GM18907 (cell line): ENCODE results near the gene TINAG.
"Not testable (repeated sequence)": the region's sequence is repeated elsewhere in the genome, so short reads cannot be mapped to it uniquely, and the experiment has no call there.

Experiments used
- ATAC-seq: cut with Tn5 transposase; IDR thresholded peaks from one replicate; pipeline ENCODE4 v1.9.1; 2021; ENCODE audit warnings: mild to moderate bottlenecking, moderate library complexity; ENCODE audit not compliant: unreplicated experiment

Gene TINAG

GRCh38 chr6:54307439-54307910, 766 bp upstream of the TINAG start:
- ATAC-seq, result peak; percentile 81

GRCh38 chr6:54308986-54309315, 710 bp downstream of the TINAG start:
- ATAC-seq, result no peak

- no peak for ATAC-seq
Measured at GRCh38 chr6:54310377-54311152, 2.3 kb downstream of the TINAG start.

- ATAC-seq, result no peak
Measured at GRCh38 chr6:54315656-54316055, 7.4 kb downstream of the TINAG start.

GRCh38 chr6:54320871-54321270, 12.6 kb downstream of the TINAG start:
- ATAC-seq, result no peak

GRCh38 chr6:54327631-54328030, 19.4 kb downstream of the TINAG start:
- no peak for ATAC-seq

- not testable (repeated sequence) for ATAC-seq
Measured at GRCh38 chr6:54331571-54331970, 23.3 kb downstream of the TINAG start.

- ATAC-seq, result no peak
Measured at GRCh38 chr6:54335871-54336270, 27.6 kb downstream of the TINAG start.

GRCh38 chr6:54353975-54354374, 45.7 kb downstream of the TINAG start:
- no peak for ATAC-seq

- ATAC-seq, result no peak
Measured at GRCh38 chr6:54354608-54355007, 46.4 kb downstream of the TINAG start.

- no peak for ATAC-seq
Measured at GRCh38 chr6:54357141-54357540, 48.9 kb downstream of the TINAG start.

- no peak for ATAC-seq
Measured at GRCh38 chr6:54361188-54361587, 52.9 kb downstream of the TINAG start.

GRCh38 chr6:54361734-54362133, 53.5 kb downstream of the TINAG start:
- no peak for ATAC-seq

- no peak for ATAC-seq
Measured at GRCh38 chr6:54366667-54367327, 58.6 kb downstream of the TINAG start.

GRCh38 chr6:54377776-54378175, 69.5 kb downstream of the TINAG start:
- no peak for ATAC-seq

- ATAC-seq, result no peak
Measured at GRCh38 chr6:54386295-54386694, 78.1 kb downstream of the TINAG start.

- ATAC-seq, result no peak
Measured at GRCh38 chr6:54390362-54390761, 82.1 kb downstream of the TINAG start.

GRCh38 chr6:54391577-54391976, 83.3 kb downstream of the TINAG start:
- ATAC-seq, result no peak

- peak; percentile 54 for ATAC-seq
Measured at GRCh38 chr6:54403096-54403495, 94.9 kb downstream of the TINAG start.

- no peak for ATAC-seq
Measured at GRCh38 chr6:54404791-54405190, 96.5 kb downstream of the TINAG start.

- ATAC-seq, result no peak
Measured at GRCh38 chr6:54411767-54412166, 103.5 kb downstream of the TINAG start.

- no peak for ATAC-seq
Measured at GRCh38 chr6:54415517-54415916, 107.3 kb downstream of the TINAG start.
